ENCODE results near the gene DPYSL4.

DNA sequence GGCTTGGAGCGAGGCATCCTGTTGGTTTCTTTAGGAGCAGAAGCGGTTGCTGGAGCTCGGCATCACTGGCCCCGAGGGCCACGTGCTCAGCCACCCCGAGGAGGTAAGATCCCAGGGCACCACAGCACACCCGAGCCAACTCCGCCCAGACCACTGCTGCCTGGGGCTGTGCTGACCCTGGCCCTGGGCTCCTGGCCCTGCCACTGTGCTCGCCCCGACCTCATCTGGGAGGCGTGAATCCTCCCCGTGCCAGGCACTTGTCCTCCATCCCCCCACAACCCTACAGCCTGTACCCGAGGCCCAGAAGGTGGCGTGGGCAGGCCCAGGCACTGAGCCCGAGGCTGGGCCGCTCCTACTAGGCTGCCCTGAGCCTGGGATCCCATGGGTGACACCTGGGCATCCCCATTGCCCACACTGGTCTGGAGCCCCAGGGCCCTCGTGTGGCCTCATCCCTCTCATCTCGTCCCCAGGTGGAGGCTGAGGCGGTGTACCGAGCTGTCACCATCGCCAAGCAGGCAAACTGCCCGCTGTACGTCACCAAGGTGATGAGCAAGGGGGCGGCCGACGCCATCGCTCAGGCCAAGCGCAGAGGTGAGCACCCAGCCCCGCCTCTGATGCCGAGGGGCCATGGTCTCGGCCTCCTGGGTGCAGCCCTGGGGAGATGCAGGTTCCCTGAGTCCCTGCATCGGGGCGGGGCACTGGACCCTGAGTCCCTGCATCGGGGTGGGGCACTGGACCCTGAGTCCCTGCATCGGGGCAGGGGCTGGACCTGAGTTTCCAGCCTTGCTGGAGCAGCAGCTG is 11.8 kb downstream of the DPYSL4 start:
- TF ChIP-seq TAF1 (IDR thresholded peaks at IDR 0.05; ENCODE audit: low read depth, low read length): no peak
- no peak for TF ChIP-seq SPI1 (IDR thresholded peaks at IDR 0.05; ENCODE audit: low read depth, low read length)
- no peak for TF ChIP-seq PAX5 (IDR thresholded peaks at IDR 0.05; ENCODE audit: insufficient read depth, low read length, severe bottlenecking)
- no peak for TF ChIP-seq POLR2AphosphoS5 (IDR thresholded peaks at IDR 0.05; ENCODE audit: low read depth, low read length)
- no peak for TF ChIP-seq POLR2A (IDR thresholded peaks at IDR 0.05; ENCODE audit: low read depth, low read length)
- no peak for TF ChIP-seq POU2F2 (IDR thresholded peaks at IDR 0.05; ENCODE audit: low read depth, low read length)

Measured in GM12891 (cell line).